HepG2 (cell line): Measurements from ENCODE around the gene FBXL13. TPM values are rescaled to one million over a fixed set of nuclear protein-coding genes. Genes with fewer than 3 reads are reported as not detected.

Source experiments
- ARNT ChIP-seq: fragments of 450-650 bp; IDR thresholded peaks from 2 replicates; pipeline ENCODE4 v1.6.1; 2017
- EP300 ChIP-seq, 3 experiments: sonication (generic) in 1 of 3; formaldehyde crosslinking in 1 of 3; IDR thresholded peaks; 2 replicates each; pipeline versions ENCODE4 v1.5.1 to v1.6.1; 2011 to 2020; ENCODE audit warnings: low read depth in 2 of 3, low read length in 2 of 3, borderline replicate concordance in 1 of 3, improper control_type of control experiment in 1 of 3, mild to moderate bottlenecking in 1 of 3, missing genetic modification reagents in 1 of 3, moderate library complexity in 1 of 3
- HDAC2 ChIP-seq: sonication (generic); formaldehyde crosslinking; IDR thresholded peaks from 2 replicates; pipeline ENCODE4 v1.4.0; 2020; ENCODE audit warnings: missing genetic modification reagents
- HIC2 ChIP-seq: sonication (generic); formaldehyde crosslinking; IDR thresholded peaks from 2 replicates; pipeline ENCODE4 v1.9.0; 2022; ENCODE audit warnings: low read depth, missing genetic modification reagents
- JUND ChIP-seq: sonication (generic); formaldehyde crosslinking; IDR thresholded peaks from 2 replicates; pipeline ENCODE4 v1.8.0; 2022; ENCODE audit warnings: mild to moderate bottlenecking, missing genetic modification reagents
- NCOA2 ChIP-seq: sonication (generic); formaldehyde crosslinking; IDR thresholded peaks from 2 replicates; pipeline ENCODE4 v1.8.0; 2022; ENCODE audit warnings: inconsistent platforms
- RNF219 ChIP-seq: sonication (generic); formaldehyde crosslinking; IDR thresholded peaks from 2 replicates; pipeline ENCODE4 v1.5.0; 2020; ENCODE audit warnings: mild to moderate bottlenecking, missing genetic modification reagents
- SNAI1 ChIP-seq: sonication (generic); formaldehyde crosslinking; IDR thresholded peaks from 2 replicates; pipeline ENCODE4 v1.5.0; 2020; ENCODE audit warnings: mild to moderate bottlenecking, missing genetic modification reagents, borderline replicate concordance
- ZKSCAN8 ChIP-seq: IDR thresholded peaks from 2 replicates; pipeline ENCODE4 v1.6.1; 2016; ENCODE audit warnings: borderline replicate concordance, missing genetic modification reagents, missing compliant biosample characterization
- ZNF160 ChIP-seq: sonication (generic); formaldehyde crosslinking; IDR thresholded peaks from 2 replicates; pipeline ENCODE4 v1.8.0; 2022; ENCODE audit warnings: mild to moderate bottlenecking, inconsistent platforms, missing genetic modification reagents
- ZNF362 ChIP-seq: sonication (generic); formaldehyde crosslinking; IDR thresholded peaks from 2 replicates; pipeline ENCODE4 v1.4.0; 2020; ENCODE audit warnings: missing genetic modification reagents, mild to moderate bottlenecking, borderline replicate concordance
- ZNF7 ChIP-seq: IDR thresholded peaks from 2 replicates; pipeline ENCODE4 v1.6.1; 2016; ENCODE audit warnings: missing biosample characterization, missing genetic modification reagents
- ZNF737 ChIP-seq: sonication (generic); formaldehyde crosslinking; IDR thresholded peaks from 2 replicates; pipeline ENCODE4 v1.5.0; 2020; ENCODE audit warnings: missing genetic modification reagents, mild to moderate bottlenecking, borderline replicate concordance
- polyA plus RNA-seq, 8 experiments: library from polyadenylated mRNA; depleted of rRNA in 3 of 8; stranded (reverse) in 7 of 8; unstranded in 1 of 8; fragments of >200 nt; fragmentation: Illumina TruSeq in 4 of 8; extraction: Trizol in 4 of 8; gene quantifications; 2 replicates each; pipeline versions ENCODE4 v1.2.1 to v1.2.3, GENCODE V29; 2011 to 2016; ENCODE audit warnings: low read depth in 4 of 8, missing spikeins in 1 of 8, mixed read lengths in 1 of 8; ENCODE audit not compliant: insufficient read depth in 1 of 8
- total RNA-seq, 5 experiments: library from RNA; depleted of rRNA; stranded (reverse); fragments of >200 nt; fragmentation: Illumina TruSeq; extraction: Trizol; gene quantifications; 2 replicates each; pipeline ENCODE4 v1.2.3, GENCODE V29; 2016; ENCODE audit warnings: low read depth in 1 of 5
- TF ChIP-seq, protein P1 (sequence below), 2 experiments: sonication (generic) in 1 of 2; formaldehyde crosslinking in 1 of 2; IDR thresholded peaks; 2 replicates each; pipeline versions ENCODE4 v1.6.1 to v1.9.0; 2014 to 2022; ENCODE audit warnings: antibody characterized with exemption in 1 of 2, borderline replicate concordance in 1 of 2, inconsistent platforms in 1 of 2, low read depth in 1 of 2, missing genetic modification reagents in 1 of 2
- TF ChIP-seq, protein P2 (sequence below): sonication (generic); formaldehyde crosslinking; IDR thresholded peaks from 2 replicates; pipeline ENCODE4 v1.8.0; 2022; ENCODE audit warnings: missing genetic modification reagents, low read depth, mild to moderate bottlenecking, borderline replicate concordance

Gene FBXL13
- total and polyA plus RNA-seq, 2 of the 13 experiments (the other 11 are each of a cell fraction or from before 2014, with no cell fraction given) = 0.24 to 0.77 TPM

- TF ChIP-seq, protein P1, sequence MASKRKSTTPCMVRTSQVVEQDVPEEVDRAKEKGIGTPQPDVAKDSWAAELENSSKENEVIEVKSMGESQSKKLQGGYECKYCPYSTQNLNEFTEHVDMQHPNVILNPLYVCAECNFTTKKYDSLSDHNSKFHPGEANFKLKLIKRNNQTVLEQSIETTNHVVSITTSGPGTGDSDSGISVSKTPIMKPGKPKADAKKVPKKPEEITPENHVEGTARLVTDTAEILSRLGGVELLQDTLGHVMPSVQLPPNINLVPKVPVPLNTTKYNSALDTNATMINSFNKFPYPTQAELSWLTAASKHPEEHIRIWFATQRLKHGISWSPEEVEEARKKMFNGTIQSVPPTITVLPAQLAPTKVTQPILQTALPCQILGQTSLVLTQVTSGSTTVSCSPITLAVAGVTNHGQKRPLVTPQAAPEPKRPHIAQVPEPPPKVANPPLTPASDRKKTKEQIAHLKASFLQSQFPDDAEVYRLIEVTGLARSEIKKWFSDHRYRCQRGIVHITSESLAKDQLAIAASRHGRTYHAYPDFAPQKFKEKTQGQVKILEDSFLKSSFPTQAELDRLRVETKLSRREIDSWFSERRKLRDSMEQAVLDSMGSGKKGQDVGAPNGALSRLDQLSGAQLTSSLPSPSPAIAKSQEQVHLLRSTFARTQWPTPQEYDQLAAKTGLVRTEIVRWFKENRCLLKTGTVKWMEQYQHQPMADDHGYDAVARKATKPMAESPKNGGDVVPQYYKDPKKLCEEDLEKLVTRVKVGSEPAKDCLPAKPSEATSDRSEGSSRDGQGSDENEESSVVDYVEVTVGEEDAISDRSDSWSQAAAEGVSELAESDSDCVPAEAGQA (IDR thresholded peaks at IDR 0.05; ENCODE audit: low read depth) = no peak
- TF ChIP-seq, protein P1 (CRISPR knock-in tag; IDR thresholded peaks at IDR 0.05; ENCODE audit: borderline replicate concordance) = no peak
- TF ChIP-seq JUND (CRISPR knock-in tag) (no peak), SNAI1 (no peak), EP300 (IDR thresholded peaks at IDR 0.05; ENCODE audit: low read depth in 2 of 2, low read length in 2 of 2) (peak in 1 of 2 experiments; percentile 78; a peak in 2 of 4 replicates), EP300 (CRISPR knock-in tag; IDR thresholded peaks at IDR 0.05; ENCODE audit: borderline replicate concordance) (no peak), HIC2 (CRISPR knock-in tag) (no peak), NCOA2 (CRISPR knock-in tag) (no peak; the same call in 1 of the 2 replicates), ZNF7 (CRISPR knock-in tag) (no peak), ZNF362 (CRISPR knock-in tag) (no peak; the same call in 1 of the 2 replicates), HDAC2 (no peak), ARNT (no peak), ZNF160 (no peak), RNF219 (no peak), ZNF737 (CRISPR knock-in tag) (no peak), ZKSCAN8 (CRISPR knock-in tag) (no peak)
- TF ChIP-seq, protein P2, sequence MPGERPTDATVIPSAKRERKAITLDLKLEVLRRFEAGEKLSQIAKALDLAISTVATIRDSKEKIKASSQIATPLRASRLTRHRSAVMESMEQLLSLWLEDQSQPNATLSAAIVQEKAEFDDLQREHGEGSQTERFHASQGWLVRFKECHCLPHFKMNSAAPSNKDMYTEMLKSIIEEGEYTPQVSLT (CRISPR knock-in tag) = no peak
These were observed 205.4 kb downstream of the FBXL13 start (continued) for GRCh38 chr7:102869195-102869594.
